HG02642 (cell line): ENCODE data around the gene VAPB.

Experiments
- ATAC-seq: cut with Tn5 transposase; IDR thresholded peaks from one replicate; pipeline ENCODE4 v1.9.1; 2021; ENCODE audit warnings: mild to moderate bottlenecking; ENCODE audit not compliant: unreplicated experiment, poor library complexity

The VAPB gene

GRCh38 chr20:58457083-58457695 is 68.2 kb downstream of the VAPB start:
- ATAC-seq = no peak

- peak; percentile 98 for ATAC-seq
Measured at GRCh38 chr20:58458342-58459057, 69.5 kb downstream of the VAPB start.

- peak; percentile 35 for ATAC-seq
Measured at GRCh38 chr20:58459058-58459750, 70.2 kb downstream of the VAPB start.

GRCh38 chr20:58461104-58461503 is 72.1 kb downstream of the VAPB start:
- ATAC-seq = no peak

- no peak for ATAC-seq
Measured at GRCh38 chr20:58461899-58462298, 72.9 kb downstream of the VAPB start.

GRCh38 chr20:58463256-58463655 is 74.2 kb downstream of the VAPB start:
- no peak for ATAC-seq

GRCh38 chr20:58464838-58465237 is 75.8 kb downstream of the VAPB start:
- no peak for ATAC-seq

GRCh38 chr20:58466095-58466708 is 77.2 kb downstream of the VAPB start:
- ATAC-seq = no peak

- no peak for ATAC-seq
Measured at GRCh38 chr20:58466729-58467571, 77.9 kb downstream of the VAPB start.

- no peak for ATAC-seq
Measured at GRCh38 chr20:58467572-58468527, 78.8 kb downstream of the VAPB start.

GRCh38 chr20:58469616-58470015 is 80.6 kb downstream of the VAPB start:
- no peak for ATAC-seq

GRCh38 chr20:58470336-58471192 is 81.5 kb downstream of the VAPB start:
- no peak for ATAC-seq

GRCh38 chr20:58471193-58472164 is 82.5 kb downstream of the VAPB start:
- ATAC-seq = no peak

- ATAC-seq = no peak
Measured at GRCh38 chr20:58472273-58473018, 83.4 kb downstream of the VAPB start.

- no peak for ATAC-seq
Measured at GRCh38 chr20:58473453-58474425, 84.7 kb downstream of the VAPB start.
